ENCODE measurements around the gene MEG3. TPM values are rescaled to one million over a fixed set of nuclear protein-coding genes. Genes with fewer than 3 reads are reported as not detected.

Gene MEG3
- polyA plus RNA-seq, 1 donor from 2014 or later, result not detected

DNA sequence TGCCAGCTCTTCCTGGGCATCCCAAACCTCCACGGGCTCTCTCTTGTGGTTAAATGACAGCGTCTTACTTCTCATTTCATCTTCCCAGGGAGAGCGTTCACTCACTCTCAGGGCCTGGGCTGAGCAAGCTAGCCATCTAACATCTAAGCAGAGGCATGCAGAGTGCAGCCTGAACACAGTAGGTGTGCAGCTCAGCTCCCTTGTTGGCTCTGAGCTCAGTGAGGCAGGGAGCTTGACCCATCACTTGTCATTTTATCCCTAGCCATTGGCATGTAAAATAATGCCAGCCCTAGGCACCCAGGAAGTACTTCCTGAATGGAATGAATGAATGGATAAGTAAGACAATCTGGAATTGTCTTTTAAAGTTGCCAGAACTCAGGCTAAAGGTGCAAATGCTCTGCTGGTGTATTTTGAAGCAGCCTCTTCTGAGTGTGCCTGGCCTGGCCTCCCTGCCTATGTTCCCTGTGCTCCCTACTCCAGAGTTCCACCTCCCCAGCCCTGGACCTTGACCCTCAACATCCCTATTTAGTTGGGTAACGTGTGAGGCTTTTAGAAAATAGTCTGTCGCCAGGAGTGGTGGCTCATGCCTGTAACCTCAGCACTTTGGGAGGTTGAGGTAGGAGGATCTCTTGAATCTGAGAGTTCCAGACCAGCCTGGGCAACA is 9.5 kb upstream of the MEG3 start:
- Histone ChIP-seq H3K4me3 (ENCODE audit: low read length) (no peak overlapping the region), H3K9me3 (ENCODE audit: low read length) (peaks cover 6% of the 10 kb centered on the region), H3F3A (ENCODE audit: insufficient read depth, low read length, poor library complexity, severe bottlenecking) (no peaks in the 10 kb centered on the region), H3K79me2 (replicated peaks; ENCODE audit: insufficient read depth, low read length) (no peaks in the 10 kb centered on the region), H3K9ac (ENCODE audit: low read length) (no peak overlapping the region), H3K27ac (ENCODE audit: low read length) (no peak overlapping the region), H3K27me3 (ENCODE audit: insufficient read depth, low read depth, low read length) (no peaks in the 10 kb centered on the region), H3K9me2 (ENCODE audit: insufficient read depth, low read length) (no peaks in the 10 kb centered on the region), H4K20me1 (ENCODE audit: insufficient read depth) (no peaks in the 10 kb centered on the region), H2AFZ (ENCODE audit: low read depth, low read length) (no peak overlapping the region), H3K36me3 (ENCODE audit: insufficient read depth, low read length) (no peaks in the 10 kb centered on the region), H3K4me2 (ENCODE audit: low read length) (no peak overlapping the region)
- TF ChIP-seq EZH2 (IDR thresholded peaks at IDR 0.05; ENCODE audit: borderline replicate concordance, insufficient read depth, low read length, poor library complexity, severe bottlenecking), result no peak
- no peak for TF ChIP-seq MXI1 (conservative IDR thresholded peaks at IDR 0.05; ENCODE audit: poor library complexity, severe bottlenecking)

DNA sequence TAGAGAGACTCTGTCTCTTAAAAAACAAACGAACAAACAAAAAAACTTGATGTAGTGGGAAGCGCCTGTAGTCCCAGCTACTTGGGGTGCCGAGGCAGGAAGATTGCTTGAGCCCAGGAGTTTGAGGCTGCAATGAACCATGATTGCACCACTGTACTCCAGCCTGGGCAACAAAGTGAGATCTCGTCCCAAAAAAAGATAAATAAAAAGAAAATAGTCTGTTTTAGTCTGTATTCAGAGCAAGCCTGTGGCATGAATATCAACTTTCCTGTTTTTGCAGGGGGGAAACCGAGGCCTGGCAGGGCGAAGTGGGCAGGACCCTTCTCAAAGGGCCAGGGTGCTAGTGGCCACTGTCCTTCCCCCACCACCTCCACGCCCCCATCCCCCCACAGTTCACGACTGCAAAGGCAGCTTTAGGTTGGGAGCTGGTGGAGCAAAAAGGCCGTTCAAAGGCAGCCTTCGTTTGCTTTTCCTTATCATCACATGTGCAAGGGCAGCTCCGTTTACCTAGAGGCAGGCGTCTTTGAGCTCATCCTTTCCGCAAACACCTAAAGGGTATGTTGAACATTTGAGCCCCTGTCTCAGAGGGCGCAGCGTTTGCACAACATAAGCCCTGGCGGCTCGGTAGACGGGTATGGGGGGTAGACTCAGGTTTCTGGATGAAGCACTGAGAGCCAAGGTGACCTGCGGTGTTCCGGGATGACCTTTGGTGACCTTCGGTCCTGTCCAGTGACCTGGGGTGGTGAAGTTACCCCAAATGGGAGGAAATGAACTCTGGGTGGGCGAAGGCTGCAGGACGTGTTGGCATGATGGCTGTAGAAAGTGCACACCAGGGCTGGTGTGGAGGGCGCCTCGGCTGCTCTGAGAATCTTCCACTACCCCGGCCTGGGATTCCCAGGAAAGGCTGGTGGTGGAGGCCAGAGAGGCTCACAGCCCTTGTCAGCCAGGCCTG is 8.7 kb upstream of the MEG3 start:
- H3K79me2 ChIP-seq (replicated peaks; ENCODE audit: insufficient read depth, low read length), result no peaks in the 10 kb centered on the region
- no peak overlapping the region for H3K27ac ChIP-seq (ENCODE audit: low read length)
- no peak overlapping the region for H2AFZ ChIP-seq (ENCODE audit: low read depth, low read length)
- H3K9ac ChIP-seq (ENCODE audit: low read length), result no peak overlapping the region
- no peaks in the 10 kb centered on the region for H3K36me3 ChIP-seq (ENCODE audit: insufficient read depth, low read length)
- TF ChIP-seq EZH2 (IDR thresholded peaks at IDR 0.05; ENCODE audit: borderline replicate concordance, insufficient read depth, low read length, poor library complexity, severe bottlenecking) (no peak), POLR2AphosphoS5 (IDR thresholded peaks at IDR 0.05) (no peak), EP300 (conservative IDR thresholded peaks at IDR 0.05; ENCODE audit: poor library complexity, severe bottlenecking) (no peak), SMC3 (conservative IDR thresholded peaks at IDR 0.05; ENCODE audit: poor library complexity) (no peak), TAF1 (IDR thresholded peaks at IDR 0.05; ENCODE audit: low read depth) (no peak), RAD21 (conservative IDR thresholded peaks at IDR 0.05) (no peak), MXI1 (conservative IDR thresholded peaks at IDR 0.05; ENCODE audit: poor library complexity, severe bottlenecking) (no peak)
- TF ChIP-seq, protein P1, sequence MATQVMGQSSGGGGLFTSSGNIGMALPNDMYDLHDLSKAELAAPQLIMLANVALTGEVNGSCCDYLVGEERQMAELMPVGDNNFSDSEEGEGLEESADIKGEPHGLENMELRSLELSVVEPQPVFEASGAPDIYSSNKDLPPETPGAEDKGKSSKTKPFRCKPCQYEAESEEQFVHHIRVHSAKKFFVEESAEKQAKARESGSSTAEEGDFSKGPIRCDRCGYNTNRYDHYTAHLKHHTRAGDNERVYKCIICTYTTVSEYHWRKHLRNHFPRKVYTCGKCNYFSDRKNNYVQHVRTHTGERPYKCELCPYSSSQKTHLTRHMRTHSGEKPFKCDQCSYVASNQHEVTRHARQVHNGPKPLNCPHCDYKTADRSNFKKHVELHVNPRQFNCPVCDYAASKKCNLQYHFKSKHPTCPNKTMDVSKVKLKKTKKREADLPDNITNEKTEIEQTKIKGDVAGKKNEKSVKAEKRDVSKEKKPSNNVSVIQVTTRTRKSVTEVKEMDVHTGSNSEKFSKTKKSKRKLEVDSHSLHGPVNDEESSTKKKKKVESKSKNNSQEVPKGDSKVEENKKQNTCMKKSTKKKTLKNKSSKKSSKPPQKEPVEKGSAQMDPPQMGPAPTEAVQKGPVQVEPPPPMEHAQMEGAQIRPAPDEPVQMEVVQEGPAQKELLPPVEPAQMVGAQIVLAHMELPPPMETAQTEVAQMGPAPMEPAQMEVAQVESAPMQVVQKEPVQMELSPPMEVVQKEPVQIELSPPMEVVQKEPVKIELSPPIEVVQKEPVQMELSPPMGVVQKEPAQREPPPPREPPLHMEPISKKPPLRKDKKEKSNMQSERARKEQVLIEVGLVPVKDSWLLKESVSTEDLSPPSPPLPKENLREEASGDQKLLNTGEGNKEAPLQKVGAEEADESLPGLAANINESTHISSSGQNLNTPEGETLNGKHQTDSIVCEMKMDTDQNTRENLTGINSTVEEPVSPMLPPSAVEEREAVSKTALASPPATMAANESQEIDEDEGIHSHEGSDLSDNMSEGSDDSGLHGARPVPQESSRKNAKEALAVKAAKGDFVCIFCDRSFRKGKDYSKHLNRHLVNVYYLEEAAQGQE (IDR thresholded peaks at IDR 0.05; ENCODE audit: borderline replicate concordance), result no peak
- TF ChIP-seq, protein P2, sequence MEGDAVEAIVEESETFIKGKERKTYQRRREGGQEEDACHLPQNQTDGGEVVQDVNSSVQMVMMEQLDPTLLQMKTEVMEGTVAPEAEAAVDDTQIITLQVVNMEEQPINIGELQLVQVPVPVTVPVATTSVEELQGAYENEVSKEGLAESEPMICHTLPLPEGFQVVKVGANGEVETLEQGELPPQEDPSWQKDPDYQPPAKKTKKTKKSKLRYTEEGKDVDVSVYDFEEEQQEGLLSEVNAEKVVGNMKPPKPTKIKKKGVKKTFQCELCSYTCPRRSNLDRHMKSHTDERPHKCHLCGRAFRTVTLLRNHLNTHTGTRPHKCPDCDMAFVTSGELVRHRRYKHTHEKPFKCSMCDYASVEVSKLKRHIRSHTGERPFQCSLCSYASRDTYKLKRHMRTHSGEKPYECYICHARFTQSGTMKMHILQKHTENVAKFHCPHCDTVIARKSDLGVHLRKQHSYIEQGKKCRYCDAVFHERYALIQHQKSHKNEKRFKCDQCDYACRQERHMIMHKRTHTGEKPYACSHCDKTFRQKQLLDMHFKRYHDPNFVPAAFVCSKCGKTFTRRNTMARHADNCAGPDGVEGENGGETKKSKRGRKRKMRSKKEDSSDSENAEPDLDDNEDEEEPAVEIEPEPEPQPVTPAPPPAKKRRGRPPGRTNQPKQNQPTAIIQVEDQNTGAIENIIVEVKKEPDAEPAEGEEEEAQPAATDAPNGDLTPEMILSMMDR (IDR thresholded peaks at IDR 0.05; ENCODE audit: poor library complexity, severe bottlenecking), result no peak
- no peaks in the 10 kb centered on the region for H3K9me2 ChIP-seq (ENCODE audit: insufficient read depth, low read length)
- H3F3A ChIP-seq (ENCODE audit: insufficient read depth, low read length, poor library complexity, severe bottlenecking), result no peaks in the 10 kb centered on the region
- H3K4me2 ChIP-seq (ENCODE audit: low read length), result no peak overlapping the region
- no peaks in the 10 kb centered on the region for H3K9me3 ChIP-seq (ENCODE audit: low read length)
- no peaks in the 10 kb centered on the region for H3K27me3 ChIP-seq (ENCODE audit: insufficient read depth, low read depth, low read length)
- no peaks in the 10 kb centered on the region for H4K20me1 ChIP-seq (ENCODE audit: insufficient read depth)
- H3K4me3 ChIP-seq (ENCODE audit: low read length), result no peak overlapping the region

Measured in neural cell (in vitro differentiated cells).